Measurements from ENCODE around the gene RAB11A. TPM values are rescaled to one million over a fixed set of nuclear protein-coding genes. Genes with fewer than 3 reads are reported as not detected.

Gene RAB11A
- total RNA-seq, 1 experiment from 2014 or later: 245 TPM

- CTCF ChIA-PET: no interaction called here
- TF ChIP-seq PRRX2 (CRISPR knock-in tag; IDR thresholded peaks at IDR 0.05) (no peak), SMAD3 (CRISPR knock-in tag; IDR thresholded peaks at IDR 0.05; ENCODE audit: borderline replicate concordance) (no peak), ESRRA (CRISPR knock-in tag; IDR thresholded peaks at IDR 0.05; ENCODE audit: borderline replicate concordance) (no peak), SMAD4 (CRISPR knock-in tag; IDR thresholded peaks at IDR 0.05) (no peak), ZNF219 (CRISPR knock-in tag; IDR thresholded peaks at IDR 0.05; ENCODE audit: borderline replicate concordance) (no peak), CDX4 (CRISPR knock-in tag; IDR thresholded peaks at IDR 0.05; ENCODE audit: borderline replicate concordance) (no peak), PRDM15 (CRISPR knock-in tag; IDR thresholded peaks at IDR 0.05) (no peak), ZNF423 (CRISPR knock-in tag; IDR thresholded peaks at IDR 0.05) (no peak), ATF3 (CRISPR knock-in tag; conservative IDR thresholded peaks at IDR 0.05) (no peak), RORB (CRISPR knock-in tag; IDR thresholded peaks at IDR 0.05) (no peak), ZNF263 (CRISPR knock-in tag; IDR thresholded peaks at IDR 0.05; ENCODE audit: low read depth) (no peak), CREM (CRISPR knock-in tag; IDR thresholded peaks at IDR 0.05) (no peak), SOX15 (CRISPR knock-in tag; IDR thresholded peaks at IDR 0.05) (no peak), ATF6 (CRISPR knock-in tag; IDR thresholded peaks at IDR 0.05) (no peak), SP1 (CRISPR knock-in tag; conservative IDR thresholded peaks at IDR 0.05) (no peak), ATF1 (CRISPR knock-in tag; IDR thresholded peaks at IDR 0.05) (no peak), JUN (CRISPR knock-in tag; IDR thresholded peaks at IDR 0.05) (no peak), IRF2 (CRISPR knock-in tag; IDR thresholded peaks at IDR 0.05; ENCODE audit: borderline replicate concordance, low read depth) (no peak), TCF7 (CRISPR knock-in tag; IDR thresholded peaks at IDR 0.05; ENCODE audit: low read depth) (no peak)
- no peaks in the 10 kb centered on the region for H3K27me3 Mint-ChIP-seq (ENCODE audit: low read depth)
- no peak overlapping the region for H3K4me3 Mint-ChIP-seq
- ATAC-seq (no peak), DNase-seq (ENCODE audit: low spot score) (no peak)
- H3K36me3 Mint-ChIP-seq: peaks cover 14% of the 10 kb centered on the region
- peaks cover 16% of the 10 kb centered on the region for H3K4me1 Mint-ChIP-seq
- no peaks in the 10 kb centered on the region for H3K9me3 Mint-ChIP-seq
- POLR2A ChIA-PET: no interaction called here
- no peak overlapping the region for H3K27ac Mint-ChIP-seq
Observed at GRCh38 chr15:65907661-65908060, 38.4 kb downstream of the RAB11A start.

GRCh38 chr15:65908876-65909275 lies 39.6 kb downstream of the RAB11A start:
- no peak for DNase-seq (ENCODE audit: low spot score)
- peaks cover 13% of the 10 kb centered on the region for H3K4me1 Mint-ChIP-seq
- no peak for ATAC-seq
- no peaks in the 10 kb centered on the region for H3K27me3 Mint-ChIP-seq (ENCODE audit: low read depth)
- H3K27ac Mint-ChIP-seq: no peak overlapping the region
- H3K36me3 Mint-ChIP-seq: peaks cover 13% of the 10 kb centered on the region; the same call in 1 of the 2 replicates
- ChIA-PET POLR2A (no interaction called here), CTCF (no interaction called here)
- H3K9me3 Mint-ChIP-seq: no peaks in the 10 kb centered on the region
- no peak overlapping the region for H3K4me3 Mint-ChIP-seq
- TF ChIP-seq PRRX2 (CRISPR knock-in tag; IDR thresholded peaks at IDR 0.05) (no peak), TCF7 (CRISPR knock-in tag; IDR thresholded peaks at IDR 0.05; ENCODE audit: low read depth) (no peak), ATF1 (CRISPR knock-in tag; IDR thresholded peaks at IDR 0.05) (no peak), NR1H2 (CRISPR knock-in tag; IDR thresholded peaks at IDR 0.05) (no peak), ESRRA (CRISPR knock-in tag; IDR thresholded peaks at IDR 0.05; ENCODE audit: borderline replicate concordance) (no peak), ATF2 (CRISPR knock-in tag; IDR thresholded peaks at IDR 0.05; ENCODE audit: borderline replicate concordance, low read depth) (no peak)

Data from WTC11 (cell line).